ENCODE measurements around the gene AGXT. TPM values are rescaled to one million over a fixed set of nuclear protein-coding genes. Genes with fewer than 3 reads are reported as not detected.

AGXT gene
- total RNA-seq, 4 donors from 2014 or later = 0.80 TPM; not detected in 3

GRCh38 chr2:240873098-240873788 is 4.6 kb downstream of the AGXT start:
- H3K27ac ChIP-seq = no peak overlapping the region
- H3K36me3 ChIP-seq = no peaks in the 10 kb centered on the region
- H3K4me3 ChIP-seq = no peak overlapping the region
- 94% methylated on average over 7 of the region's 21 CpGs for WGBS
- TF ChIP-seq POLR2AphosphoS5 (IDR thresholded peaks at IDR 0.05) = no peak
- TF ChIP-seq, protein P1, sequence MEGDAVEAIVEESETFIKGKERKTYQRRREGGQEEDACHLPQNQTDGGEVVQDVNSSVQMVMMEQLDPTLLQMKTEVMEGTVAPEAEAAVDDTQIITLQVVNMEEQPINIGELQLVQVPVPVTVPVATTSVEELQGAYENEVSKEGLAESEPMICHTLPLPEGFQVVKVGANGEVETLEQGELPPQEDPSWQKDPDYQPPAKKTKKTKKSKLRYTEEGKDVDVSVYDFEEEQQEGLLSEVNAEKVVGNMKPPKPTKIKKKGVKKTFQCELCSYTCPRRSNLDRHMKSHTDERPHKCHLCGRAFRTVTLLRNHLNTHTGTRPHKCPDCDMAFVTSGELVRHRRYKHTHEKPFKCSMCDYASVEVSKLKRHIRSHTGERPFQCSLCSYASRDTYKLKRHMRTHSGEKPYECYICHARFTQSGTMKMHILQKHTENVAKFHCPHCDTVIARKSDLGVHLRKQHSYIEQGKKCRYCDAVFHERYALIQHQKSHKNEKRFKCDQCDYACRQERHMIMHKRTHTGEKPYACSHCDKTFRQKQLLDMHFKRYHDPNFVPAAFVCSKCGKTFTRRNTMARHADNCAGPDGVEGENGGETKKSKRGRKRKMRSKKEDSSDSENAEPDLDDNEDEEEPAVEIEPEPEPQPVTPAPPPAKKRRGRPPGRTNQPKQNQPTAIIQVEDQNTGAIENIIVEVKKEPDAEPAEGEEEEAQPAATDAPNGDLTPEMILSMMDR (IDR thresholded peaks at IDR 0.05) = no peak
- no peak for TF ChIP-seq EP300 (IDR thresholded peaks at IDR 0.05)
- peaks cover 3% of the 10 kb centered on the region for H3K27me3 ChIP-seq
- no peaks in the 10 kb centered on the region for H3K9me3 ChIP-seq
- no peaks in the 10 kb centered on the region for H3K4me1 ChIP-seq
- no peak for DNase-seq (ENCODE audit: low spot score in 2 of 2)

DNA sequence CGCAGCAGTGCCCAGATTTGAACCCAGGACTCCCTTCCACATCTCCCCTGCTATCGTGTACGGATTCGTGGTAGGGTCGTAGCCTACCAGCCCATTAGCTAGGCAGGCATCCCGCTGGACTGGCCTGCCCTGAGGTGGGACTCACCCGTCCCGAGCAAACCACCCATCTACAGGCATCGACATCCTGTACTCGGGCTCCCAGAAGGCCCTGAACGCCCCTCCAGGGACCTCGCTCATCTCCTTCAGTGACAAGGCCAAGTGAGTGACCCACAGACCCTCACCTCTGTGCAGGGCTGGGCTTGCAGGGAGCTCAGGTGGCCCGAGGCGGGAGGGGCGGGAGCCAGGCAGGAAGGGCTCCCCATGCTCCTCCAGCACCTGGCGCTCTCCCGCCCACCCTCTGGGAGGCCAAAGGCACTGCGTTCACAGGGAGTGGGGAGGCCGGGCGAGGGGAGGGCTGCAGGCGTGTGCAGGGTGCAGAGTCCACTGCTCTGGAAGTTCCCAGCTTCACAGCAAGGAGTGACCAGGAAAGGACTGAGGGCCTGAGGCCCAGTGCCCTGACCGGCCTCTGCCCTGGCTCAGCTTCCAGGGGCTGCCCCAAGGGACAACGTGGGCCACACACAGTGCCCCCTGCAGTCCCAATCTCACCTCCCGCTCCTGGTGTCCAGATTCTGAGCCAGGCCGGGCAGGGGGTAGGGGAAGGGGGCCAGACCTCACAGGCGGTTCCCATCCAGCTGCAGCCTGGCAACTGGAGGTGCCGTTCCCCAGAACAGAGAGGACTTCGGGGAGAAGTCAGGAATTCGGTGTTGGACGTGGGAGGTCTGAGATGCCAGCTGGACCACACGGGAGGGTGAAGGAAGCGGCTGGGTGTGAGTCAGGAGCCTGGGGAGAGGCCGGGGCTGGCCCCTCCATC is 5.4 kb downstream of the AGXT start:
- Histone ChIP-seq H3K9me3 (no peaks in the 10 kb centered on the region), H3K27me3 (peaks cover 3% of the 10 kb centered on the region), H3K27ac (no peak overlapping the region), H3K4me3 (no peak overlapping the region), H3K36me3 (no peaks in the 10 kb centered on the region), H3K4me1 (no peaks in the 10 kb centered on the region)
- WGBS = 81% methylated on average over 25 of the region's 33 CpGs
- TF ChIP-seq POLR2A (IDR thresholded peaks at IDR 0.05) (no peak), EP300 (IDR thresholded peaks at IDR 0.05) (no peak), POLR2AphosphoS5 (IDR thresholded peaks at IDR 0.05) (no peak)
- TF ChIP-seq, protein P1 (IDR thresholded peaks at IDR 0.05) = no peak
- no peak for DNase-seq (ENCODE audit: low spot score in 2 of 2)

GRCh38 chr2:240874715-240875227 is 6.1 kb downstream of the AGXT start:
- no peaks in the 10 kb centered on the region for H3K36me3 ChIP-seq
- DNase-seq (ENCODE audit: low spot score in 2 of 2) = no peak
- 88% methylated on average over 4 of the region's 12 CpGs for WGBS

DNA sequence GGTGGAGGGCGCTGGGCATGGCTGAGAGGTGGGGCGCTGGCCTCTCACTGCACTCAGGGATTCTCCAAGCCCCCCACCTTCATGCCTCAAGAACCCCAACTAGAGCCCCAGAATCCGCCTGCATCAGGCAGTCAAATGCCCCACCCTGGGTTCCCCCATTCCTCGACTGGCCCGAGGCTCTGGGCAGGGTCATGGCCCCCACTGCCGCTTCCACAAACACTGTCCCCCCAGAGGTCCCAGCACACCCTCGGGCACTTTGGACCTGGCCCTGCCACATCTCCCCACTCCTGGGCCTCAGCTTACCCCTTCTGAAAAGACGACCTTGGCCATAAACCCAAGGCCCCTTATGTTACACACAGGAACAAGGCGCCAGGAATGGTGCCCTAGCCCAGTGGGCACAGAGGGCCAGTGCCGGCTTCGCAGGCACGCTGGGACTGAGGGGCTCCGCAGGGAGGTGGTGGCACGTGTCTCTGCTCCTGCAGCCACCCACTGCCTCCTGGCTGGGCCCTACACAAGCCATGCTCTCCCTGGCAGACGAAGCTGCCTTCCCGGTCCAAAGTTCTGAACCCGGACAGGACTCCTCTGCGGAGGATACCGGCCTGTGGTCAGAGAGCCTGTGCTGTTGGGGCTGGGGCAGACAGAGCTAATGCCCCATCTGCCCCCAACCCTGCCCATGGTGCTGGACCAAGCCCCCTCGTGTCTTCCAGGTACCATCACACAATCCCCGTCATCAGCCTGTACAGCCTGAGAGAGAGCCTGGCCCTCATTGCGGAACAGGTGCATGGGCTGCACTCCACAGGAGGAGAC is 6.8 kb downstream of the AGXT start:
- TF ChIP-seq, protein P1 (IDR thresholded peaks at IDR 0.05) = no peak
- TF ChIP-seq POLR2AphosphoS5 (IDR thresholded peaks at IDR 0.05) = no peak
- TF ChIP-seq POLR2A (IDR thresholded peaks at IDR 0.05) = no peak
- TF ChIP-seq EP300 (IDR thresholded peaks at IDR 0.05) = no peak
- no peak overlapping the region for H3K4me3 ChIP-seq
- no peaks in the 10 kb centered on the region for H3K4me1 ChIP-seq
- 91% methylated on average over 12 of the region's 22 CpGs for WGBS
- no peaks in the 10 kb centered on the region for H3K9me3 ChIP-seq
- no peaks in the 10 kb centered on the region for H3K36me3 ChIP-seq
- DNase-seq (ENCODE audit: low spot score in 2 of 2) = no peak
- H3K27ac ChIP-seq = no peak overlapping the region
- no peaks in the 10 kb centered on the region for H3K27me3 ChIP-seq

More at GRCh38 chr2:240874715-240875227, 6.1 kb downstream of the AGXT start:
- no peaks in the 10 kb centered on the region for H3K9me3 ChIP-seq
- TF ChIP-seq POLR2A (IDR thresholded peaks at IDR 0.05) (no peak), POLR2AphosphoS5 (IDR thresholded peaks at IDR 0.05) (no peak), EP300 (IDR thresholded peaks at IDR 0.05) (no peak)
- TF ChIP-seq, protein P1 (IDR thresholded peaks at IDR 0.05) = no peak
- peaks cover 3% of the 10 kb centered on the region for H3K27me3 ChIP-seq
- H3K27ac ChIP-seq = no peak overlapping the region
- no peaks in the 10 kb centered on the region for H3K4me1 ChIP-seq
- no peak overlapping the region for H3K4me3 ChIP-seq
